Activated CD4-positive, alpha-beta T cell treated with anti-CD3 and anti-CD28 coated beads for 36 hours (primary cell): ENCODE results near the gene CIRBP. TPM values are rescaled to one million over a fixed set of nuclear protein-coding genes. Genes with fewer than 3 reads are reported as not detected.
A peak's percentile ranks its signal among the peaks of the same experiment; 100 is the strongest.

ENCODE experiments used
- ATAC-seq: fragments of 200-7000 bp; cut with Tn5 transposase; one replicate; pipeline ENCODE4 v1.10.0; 2021; ENCODE audit warnings: mild to moderate bottlenecking, moderate library complexity
- CTCF ChIA-PET: fragments of 350-600 bp; sonication (Branson Sonifier 250); formaldehyde crosslinking; loops from one replicate; lab custom pipeline; 2021; ENCODE audit warnings: antibody characterized with exemption; lab: Charles Lee
- POLR2A ChIA-PET: fragments of 350-600 bp; sonication (Branson Sonifier 250); formaldehyde crosslinking; loops from one replicate; lab custom pipeline; 2021; ENCODE audit warnings: antibody characterized with exemption, inconsistent platforms; lab: Charles Lee
- DNase-seq: peaks from one replicate; pipeline ENCODE4 v3.0.0-alpha.2; 2020
- H3K27ac Mint-ChIP-seq: one replicate; pipeline ENCODE4 v1.8.0; 2021; ENCODE audit warnings: mixed read lengths
- H3K27me3 Mint-ChIP-seq: one replicate; pipeline ENCODE4 v1.8.0; 2021; ENCODE audit warnings: mixed read lengths
- H3K36me3 Mint-ChIP-seq: one replicate; pipeline ENCODE4 v1.8.0; 2021; ENCODE audit warnings: low read depth, mixed read lengths
- H3K4me1 Mint-ChIP-seq: one replicate; pipeline ENCODE4 v1.8.0; 2021; ENCODE audit warnings: mixed read lengths
- H3K4me3 Mint-ChIP-seq: one replicate; pipeline ENCODE4 v1.8.0; 2021; ENCODE audit warnings: mild to moderate bottlenecking, moderate library complexity, mixed read lengths
- H3K9me3 Mint-ChIP-seq: one replicate; pipeline ENCODE4 v1.8.0; 2021; ENCODE audit warnings: low read depth, mixed read lengths
- intact Hi-C, 2 experiments: fragments of 100-400 bp; cut with DNase I in 1 of 2; cut with micrococcal nuclease in 1 of 2; formaldehyde crosslinking; loops; one replicate each; pipeline versions ENCODE4 v1.14.2 to v1.15.1; 2022 to 2024; cut with DNase I, micrococcal nuclease
- total RNA-seq, 2 experiments: library from RNA; stranded (reverse); gene quantifications; one replicate each; pipeline ENCODE4 v1.2.3, GENCODE V29; 2021

The CIRBP gene
- total RNA-seq, 2 experiments from 2014 or later, result 123 to 188 TPM

DNA sequence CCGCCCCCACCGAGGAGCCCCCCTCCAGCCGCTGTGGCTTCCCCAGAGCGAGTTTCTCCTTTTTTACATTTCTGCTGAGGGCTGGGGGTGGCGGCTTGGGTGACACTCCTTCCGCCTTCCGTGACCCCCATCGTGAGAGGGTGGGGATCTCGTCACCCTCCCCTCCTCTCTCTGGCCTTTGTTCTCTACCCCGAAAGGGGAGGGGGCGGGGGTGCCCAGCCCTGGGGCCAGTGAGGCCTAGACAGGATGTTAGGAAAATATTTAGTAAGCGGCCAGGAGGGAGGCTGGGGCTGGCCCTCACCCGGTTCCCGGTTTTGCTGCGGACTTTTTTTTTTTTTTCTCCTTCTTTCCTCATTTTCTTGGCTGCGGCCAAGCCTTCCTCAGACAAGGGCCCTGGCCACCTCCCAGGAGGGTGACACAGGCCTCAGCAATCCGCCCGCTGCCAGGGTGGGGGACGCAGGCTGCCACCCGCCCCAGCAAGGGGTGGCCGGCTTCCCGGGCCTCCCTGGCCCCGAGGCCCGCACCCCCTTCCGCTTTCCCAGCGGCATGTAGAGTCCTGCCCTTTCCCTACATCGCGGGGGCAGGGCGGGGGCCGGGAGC is 16.8 kb upstream of the CIRBP start:
- H3K27me3 Mint-ChIP-seq, result no peaks in the 10 kb centered on the region
- H3K36me3 Mint-ChIP-seq, result peaks cover 43% of the 10 kb centered on the region
- peak; percentile 8 for ATAC-seq
- peak; percentile 82 for DNase-seq
- no peaks in the 10 kb centered on the region for H3K9me3 Mint-ChIP-seq
- POLR2A ChIA-PET, result interaction anchor here (1.2 to 1.8 kb wide), 3 partner anchors 14 to 23 kb away, joined by 4 to 39 read pairs (median 5); partner anchors contain the start of genes CIRBP and FAM174C
- peak overlapping the region; percentile 96 for H3K4me3 Mint-ChIP-seq
- CTCF ChIA-PET, result interaction anchor here (1.2 to 1.6 kb wide), 2 partner anchors 9 to 17 kb away, joined by 5 to 8 read pairs; partner anchors contain the start of gene CIRBP
- peak overlapping the region; percentile 71 for H3K27ac Mint-ChIP-seq
- intact Hi-C loops, result no loop called here
- peaks cover 15% of the 10 kb centered on the region for H3K4me1 Mint-ChIP-seq

DNA sequence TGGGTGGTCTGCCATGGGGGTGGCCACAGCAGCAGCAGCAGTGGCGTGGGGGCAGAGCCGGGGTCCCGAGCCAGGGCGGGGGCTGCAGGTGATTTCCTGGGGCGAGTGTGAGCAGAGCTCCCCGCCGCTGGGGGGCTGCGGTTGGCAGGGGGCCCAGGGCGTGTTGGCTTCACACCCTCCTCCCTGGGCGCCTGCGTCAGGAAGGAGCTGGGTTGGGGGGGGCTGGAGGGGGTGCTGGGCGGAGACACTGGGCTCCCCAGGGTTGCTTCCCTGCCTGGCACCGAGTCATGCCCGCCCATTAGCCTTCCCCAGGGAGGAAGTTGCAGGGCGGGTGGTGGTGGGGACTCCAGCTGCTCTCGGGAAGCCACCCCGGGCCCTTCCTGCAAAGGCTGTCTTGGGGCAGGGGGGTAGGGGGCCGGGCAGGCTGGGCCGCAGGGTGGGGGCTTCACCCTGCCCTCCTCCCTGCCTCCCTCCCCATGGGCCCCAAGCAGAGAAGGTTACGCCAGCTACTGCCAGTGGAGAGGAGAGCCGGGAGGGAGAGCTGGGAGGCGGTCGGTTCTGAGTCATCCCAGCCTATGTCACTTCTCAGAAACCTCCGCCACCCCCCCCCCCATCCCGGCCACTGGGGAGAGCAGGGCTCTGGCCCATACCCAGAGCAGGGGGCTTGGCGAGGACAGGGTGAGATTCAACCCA is 16.2 kb upstream of the CIRBP start:
- POLR2A ChIA-PET, result interaction anchor here (1.2 to 1.8 kb wide), 4 partner anchors 9 to 22 kb away, joined by 4 to 39 read pairs (median 6); partner anchors contain the start of genes CIRBP and FAM174C
- peak overlapping the region; percentile 88 for H3K27ac Mint-ChIP-seq
- no peaks in the 10 kb centered on the region for H3K27me3 Mint-ChIP-seq
- peaks cover 21% of the 10 kb centered on the region for H3K4me1 Mint-ChIP-seq
- intact Hi-C loops, result no loop called here
- H3K9me3 Mint-ChIP-seq, result no peaks in the 10 kb centered on the region
- peak; percentile 89 for DNase-seq
- CTCF ChIA-PET, result interaction anchor here (0.7 to 2.8 kb wide), 7 partner anchors 8 to 176 kb away, joined by 3 to 18 read pairs (median 5); partner anchors contain the start of gene CIRBP
- peaks cover 50% of the 10 kb centered on the region for H3K36me3 Mint-ChIP-seq
- peak; percentile 45 for ATAC-seq
- peak overlapping the region; percentile 96 for H3K4me3 Mint-ChIP-seq

DNA sequence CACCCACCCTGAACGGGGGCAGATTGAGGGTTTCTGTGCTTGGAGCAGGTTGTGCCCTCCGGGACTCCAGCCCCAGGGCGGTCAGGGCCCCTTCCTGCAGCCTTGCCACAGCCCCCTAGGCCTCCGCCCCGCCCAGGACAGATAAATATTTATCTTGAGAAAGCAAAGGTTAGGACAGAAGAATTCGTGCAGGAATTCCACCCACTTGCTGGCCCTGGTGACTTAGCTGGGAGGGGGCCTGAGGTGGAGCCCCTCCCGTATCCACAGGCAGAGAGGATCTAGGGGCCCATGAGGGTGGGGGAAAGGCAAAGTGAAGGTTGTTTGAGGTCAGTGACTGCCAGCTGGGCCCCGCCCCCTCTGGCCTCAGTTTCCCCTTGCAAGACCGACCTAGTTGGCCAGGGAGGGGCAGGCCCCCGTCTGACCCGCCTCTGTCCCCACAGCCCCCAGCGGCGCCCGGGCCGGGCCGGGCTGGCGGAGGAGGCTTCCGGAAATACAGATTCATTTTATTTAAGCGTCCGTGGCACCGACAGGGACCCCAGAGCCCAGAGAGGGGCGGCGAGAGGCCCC is 15.5 kb upstream of the CIRBP start:
- H3K4me1 Mint-ChIP-seq, result peaks cover 27% of the 10 kb centered on the region
- intact Hi-C loops, result no loop called here
- CTCF ChIA-PET, result interaction anchor here (0.7 to 2.8 kb wide), 7 partner anchors 8 to 177 kb away, joined by 3 to 18 read pairs (median 5); partner anchors contain the start of gene CIRBP

DNA sequence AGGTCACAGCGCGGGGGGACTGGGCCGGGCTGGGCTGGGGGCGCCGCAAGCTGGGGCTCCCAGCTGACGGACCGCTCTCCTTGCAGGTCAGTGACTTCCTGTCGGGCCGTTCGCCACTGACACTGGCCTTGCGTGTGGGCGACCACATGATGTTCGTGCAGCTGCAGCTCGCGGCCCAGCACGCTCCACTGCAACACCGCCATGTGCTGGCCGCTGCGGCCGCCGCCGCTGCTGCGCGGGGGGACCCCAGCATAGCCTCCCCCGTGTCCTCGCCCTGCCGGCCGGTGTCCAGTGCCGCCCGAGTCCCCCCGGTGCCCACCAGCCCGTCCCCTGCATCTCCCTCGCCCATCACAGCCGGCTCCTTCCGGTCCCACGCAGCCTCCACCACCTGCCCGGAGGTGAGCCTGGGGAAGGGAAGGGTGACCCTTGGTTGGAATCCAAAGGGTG is 15.0 kb upstream of the CIRBP start:
- peaks cover 61% of the 10 kb centered on the region for H3K36me3 Mint-ChIP-seq
- ChIA-PET POLR2A (interaction anchor here (1.4 to 1.8 kb wide), 2 partner anchors 10 to 15 kb away, joined by 6 to 39 read pairs; partner anchors contain the start of gene CIRBP), CTCF (interaction anchor here (0.6 to 2.8 kb wide), 4 partner anchors 8 to 37 kb away, joined by 3 to 18 read pairs (median 4); no protein-coding TSS in a partner anchor)
- no peak for DNase-seq
- peaks cover 32% of the 10 kb centered on the region for H3K4me1 Mint-ChIP-seq
- no peaks in the 10 kb centered on the region for H3K27me3 Mint-ChIP-seq
- H3K4me3 Mint-ChIP-seq, result no peak overlapping the region
- intact Hi-C loops, result no loop called here
- no peak for ATAC-seq
- peak overlapping the region; percentile 42 for H3K27ac Mint-ChIP-seq
- no peaks in the 10 kb centered on the region for H3K9me3 Mint-ChIP-seq

More for the DNA sequence above, 15.5 kb upstream of the CIRBP start:
- Mint-ChIP-seq H3K36me3 (peaks cover 56% of the 10 kb centered on the region), H3K4me3 (peak overlapping the region; percentile 96), H3K9me3 (no peaks in the 10 kb centered on the region), H3K27me3 (no peaks in the 10 kb centered on the region), H3K27ac (peak overlapping the region; percentile 88)
- POLR2A ChIA-PET, result interaction anchor here (1.2 to 1.8 kb wide), 4 partner anchors 9 to 22 kb away, joined by 4 to 39 read pairs (median 6); partner anchors contain the start of genes CIRBP and FAM174C
- DNase-seq (no peak), ATAC-seq (no peak)

DNA sequence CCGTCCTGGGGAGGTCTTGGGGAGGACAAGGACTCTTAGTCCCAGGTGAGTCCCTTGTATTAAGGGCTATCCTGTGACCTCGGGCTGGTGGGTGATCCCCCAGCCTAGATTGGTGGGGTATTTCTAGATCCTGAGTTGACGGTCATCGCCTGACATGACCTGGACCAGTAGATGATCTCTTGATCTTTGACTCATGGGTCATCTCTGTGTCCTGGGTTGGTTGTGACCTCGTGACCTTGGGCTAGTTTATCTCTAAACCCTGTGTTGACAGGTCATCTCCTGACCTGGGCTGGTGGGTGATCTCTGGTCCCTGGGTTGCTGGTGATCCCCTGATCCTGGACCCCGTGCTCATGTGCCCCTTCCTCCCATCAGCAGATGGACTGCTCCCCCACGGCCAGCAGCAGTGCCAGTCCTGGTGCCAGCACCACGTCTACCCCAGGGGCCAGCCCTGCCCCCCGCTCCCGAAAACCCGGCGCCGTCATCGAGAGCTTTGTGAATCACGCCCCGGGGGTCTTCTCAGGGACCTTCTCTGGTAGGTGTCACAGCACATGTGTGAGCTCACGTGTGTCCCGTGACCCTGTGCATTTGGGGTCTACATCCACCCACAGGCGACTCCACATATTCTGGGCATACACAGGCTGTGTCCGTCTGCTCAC is 14.5 kb upstream of the CIRBP start:
- DNase-seq, result no peak
- Mint-ChIP-seq H3K36me3 (peaks cover 61% of the 10 kb centered on the region), H3K9me3 (no peaks in the 10 kb centered on the region), H3K27me3 (no peaks in the 10 kb centered on the region), H3K4me1 (peaks cover 36% of the 10 kb centered on the region), H3K4me3 (peak overlapping the region; percentile 15), H3K27ac (peak overlapping the region; percentile 42)
- ChIA-PET POLR2A (interaction anchor here (2.7 kb wide), 1 partner anchor 14 kb away, joined by 7 read pairs; the partner anchor contains the start of gene CIRBP), CTCF (interaction anchor here (0.6 to 2.8 kb wide), 3 partner anchors 12 to 135 kb away, joined by 3 to 18 read pairs (median 3); no protein-coding TSS in a partner anchor)
- intact Hi-C loops, result no loop called here
- no peak for ATAC-seq

DNA sequence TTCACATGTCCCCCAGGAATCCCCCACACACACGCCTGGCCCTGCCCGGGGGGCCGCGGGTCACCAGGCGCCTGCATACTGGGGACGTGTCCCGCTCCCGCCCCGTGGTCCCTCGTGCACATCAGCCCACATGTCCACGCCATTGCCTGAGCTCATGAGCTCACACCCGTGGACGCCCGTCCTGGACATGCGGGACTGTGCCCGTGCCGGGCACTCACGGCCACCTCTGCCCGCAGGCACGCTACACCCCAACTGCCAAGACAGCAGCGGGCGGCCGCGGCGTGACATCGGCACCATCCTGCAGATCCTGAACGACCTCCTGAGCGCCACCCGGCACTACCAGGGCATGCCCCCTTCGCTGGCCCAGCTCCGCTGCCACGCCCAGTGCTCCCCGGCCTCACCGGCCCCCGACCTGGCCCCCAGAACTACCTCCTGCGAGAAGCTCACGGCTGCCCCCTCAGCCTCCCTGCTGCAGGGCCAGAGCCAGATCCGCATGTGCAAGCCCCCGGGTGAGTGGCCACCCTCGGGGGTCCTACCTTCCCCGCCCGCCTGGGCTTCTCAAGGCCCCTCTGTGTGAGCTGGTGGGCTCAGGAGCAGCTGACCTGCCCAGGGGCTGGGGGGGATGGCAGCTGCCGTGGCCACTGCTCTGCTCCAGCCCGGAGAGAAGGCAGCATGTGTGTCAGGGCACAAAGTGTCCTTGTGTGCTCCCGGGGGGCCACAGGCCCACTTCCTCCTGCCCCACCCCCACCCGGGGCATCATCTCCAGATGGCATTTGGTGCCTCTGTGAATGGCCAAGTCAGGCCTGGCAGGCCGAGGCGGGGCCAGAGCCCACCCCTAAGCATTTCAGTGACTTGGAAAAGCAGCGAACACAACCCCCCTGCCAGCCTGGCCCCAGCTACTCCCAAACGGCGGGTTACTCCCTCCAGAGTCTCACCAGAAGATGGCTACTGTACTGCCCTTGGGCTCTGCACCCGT is 13.7 kb upstream of the CIRBP start:
- Mint-ChIP-seq H3K36me3 (peaks cover 60% of the 10 kb centered on the region), H3K4me1 (peaks cover 40% of the 10 kb centered on the region), H3K9me3 (no peaks in the 10 kb centered on the region), H3K27ac (peak overlapping the region; percentile 1), H3K27me3 (no peaks in the 10 kb centered on the region), H3K4me3 (peak overlapping the region; percentile 15)
- CTCF ChIA-PET, result interaction anchor here (0.7 to 2.8 kb wide), 5 partner anchors 11 to 153 kb away, joined by 3 to 18 read pairs (median 4); partner anchors contain the start of gene CIRBP
- intact Hi-C loops, result no loop called here
- POLR2A ChIA-PET, result interaction anchor here (0.7 to 2.7 kb wide), 2 partner anchors 13 to 174 kb away, joined by 3 to 7 read pairs; partner anchors contain the start of gene CIRBP
- ATAC-seq (no peak), DNase-seq (no peak)

DNA sequence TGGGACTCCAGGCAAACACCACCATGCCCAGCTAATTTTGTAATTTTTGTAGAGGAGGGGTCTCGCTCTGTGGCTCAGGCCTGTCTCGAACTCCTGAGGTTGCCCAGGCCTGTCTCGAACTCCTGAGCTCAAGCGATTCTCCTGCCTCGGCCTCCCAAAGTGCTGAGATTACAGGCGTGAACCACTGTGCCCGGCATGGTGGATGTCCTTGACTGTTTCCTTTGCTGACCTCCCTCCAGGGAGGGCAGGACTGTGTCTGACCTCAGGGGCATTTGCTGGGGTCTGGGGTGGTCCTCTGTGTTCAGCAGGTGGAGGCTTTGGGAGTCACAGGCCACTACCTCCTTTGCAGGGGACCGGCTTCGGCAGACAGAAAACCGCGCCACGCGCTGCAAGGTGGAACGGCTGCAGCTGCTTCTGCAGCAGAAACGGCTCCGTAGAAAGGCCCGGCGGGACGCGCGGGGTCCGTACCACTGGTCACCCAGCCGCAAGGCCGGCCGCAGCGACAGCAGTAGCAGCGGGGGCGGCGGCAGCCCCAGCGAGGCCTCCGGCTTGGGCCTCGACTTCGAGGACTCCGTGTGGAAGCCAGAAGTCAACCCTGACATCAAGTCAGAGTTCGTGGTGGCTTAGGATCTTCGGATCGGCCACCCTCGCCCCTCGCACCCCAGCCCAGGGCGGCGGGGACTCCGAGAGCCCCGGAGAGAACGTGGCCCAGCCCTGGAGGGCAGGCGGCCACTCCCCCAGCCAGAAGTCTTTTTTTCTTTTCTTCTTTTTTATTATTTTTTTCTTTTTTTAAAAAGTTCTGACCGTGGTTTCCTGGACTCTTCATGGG is 12.3 kb upstream of the CIRBP start:
- DNase-seq (no peak), ATAC-seq (no peak)
- H3K9me3 Mint-ChIP-seq, result no peaks in the 10 kb centered on the region
- intact Hi-C loops, result no loop called here
- H3K27me3 Mint-ChIP-seq, result no peaks in the 10 kb centered on the region
- ChIA-PET POLR2A (interaction anchor here (0.7 to 2.7 kb wide), 2 partner anchors 12 to 176 kb away, joined by 3 to 7 read pairs; partner anchors contain the start of gene CIRBP), CTCF (interaction anchor here (0.7 to 1.8 kb wide), 5 partner anchors 12 to 154 kb away, joined by 3 to 6 read pairs (median 4); partner anchors contain the start of gene CIRBP)
- peaks cover 57% of the 10 kb centered on the region for H3K36me3 Mint-ChIP-seq
- H3K27ac Mint-ChIP-seq, result no peak overlapping the region
- peaks cover 47% of the 10 kb centered on the region for H3K4me1 Mint-ChIP-seq
- peak overlapping the region; percentile 95 for H3K4me3 Mint-ChIP-seq

DNA sequence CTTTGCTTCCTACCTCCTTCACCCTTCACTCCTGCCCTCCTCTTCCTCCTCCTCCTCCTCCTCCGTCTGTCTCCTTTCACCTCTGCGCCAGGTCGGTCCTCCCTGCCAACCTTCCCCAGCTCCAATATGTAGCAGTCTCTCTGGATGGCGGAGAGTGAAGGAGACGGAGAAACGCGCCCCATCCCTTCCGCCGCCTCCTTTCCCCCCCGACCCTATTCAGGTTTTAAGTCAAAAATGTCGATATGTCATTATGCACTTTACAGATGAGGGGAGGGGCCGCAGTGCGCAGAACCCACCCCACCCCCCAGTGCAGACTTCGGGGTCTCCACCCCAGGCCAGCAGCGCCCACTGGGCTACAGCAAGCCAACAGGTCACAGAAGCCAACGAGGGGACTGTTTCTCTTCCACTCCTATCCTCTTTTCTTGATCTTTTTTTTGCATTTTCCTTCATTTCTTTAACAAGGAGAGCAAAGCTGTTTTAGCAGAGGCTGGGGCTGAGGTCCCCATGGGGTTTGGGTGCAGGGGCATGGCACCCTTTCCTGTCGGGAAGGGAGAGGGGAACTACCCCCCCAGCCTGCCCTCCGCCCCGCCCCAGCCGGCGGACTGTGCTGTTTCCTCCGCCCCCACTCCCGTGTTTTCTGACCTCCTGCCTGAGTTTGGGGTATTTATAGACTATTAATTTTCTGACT is 11.5 kb upstream of the CIRBP start:
- no peaks in the 10 kb centered on the region for H3K9me3 Mint-ChIP-seq
- H3K27ac Mint-ChIP-seq, result peak overlapping the region; percentile 97
- no peaks in the 10 kb centered on the region for H3K27me3 Mint-ChIP-seq
- ChIA-PET CTCF (interaction anchor here (1.8 kb wide), 1 partner anchor 13 kb away, joined by 6 read pairs; no protein-coding TSS in a partner anchor), POLR2A (no interaction called here)
- peaks cover 52% of the 10 kb centered on the region for H3K36me3 Mint-ChIP-seq
- peak overlapping the region; percentile 95 for H3K4me3 Mint-ChIP-seq
- intact Hi-C loops, result no loop called here
- H3K4me1 Mint-ChIP-seq, result peaks cover 52% of the 10 kb centered on the region
- DNase-seq (no peak), ATAC-seq (no peak)

DNA sequence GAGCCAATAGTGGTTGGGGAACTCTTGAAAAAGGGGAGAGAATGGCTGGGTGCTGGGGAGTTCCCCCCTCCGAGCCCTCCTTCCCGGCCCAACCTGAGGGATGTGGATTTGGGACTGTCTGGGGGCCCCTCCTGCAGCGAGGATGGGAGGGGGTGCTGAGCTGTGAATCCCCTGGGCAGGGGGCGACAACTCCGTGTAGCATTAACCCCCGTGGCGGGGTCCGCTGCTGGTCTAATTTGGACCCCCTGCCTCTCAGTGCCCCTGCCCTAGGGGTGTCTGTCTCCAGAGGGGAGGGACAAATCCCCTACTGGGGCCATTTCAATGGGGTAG is 11.0 kb upstream of the CIRBP start:
- CTCF ChIA-PET, result no interaction called here

More for the DNA sequence above, 11.0 kb upstream of the CIRBP start:
- no peaks in the 10 kb centered on the region for H3K9me3 Mint-ChIP-seq
- DNase-seq (no peak), ATAC-seq (no peak)
- H3K27me3 Mint-ChIP-seq, result no peaks in the 10 kb centered on the region
- POLR2A ChIA-PET, result interaction anchor here (0.7 kb wide), 1 partner anchor 365 kb away, joined by 3 read pairs; the partner anchor contains the start of gene RNU6-9
- H3K27ac Mint-ChIP-seq, result peak overlapping the region; percentile 97
- peaks cover 56% of the 10 kb centered on the region for H3K4me1 Mint-ChIP-seq
- intact Hi-C loops, result no loop called here
- H3K36me3 Mint-ChIP-seq, result peaks cover 52% of the 10 kb centered on the region
- H3K4me3 Mint-ChIP-seq, result peak overlapping the region; percentile 95
